Natural killer cell treated with Interleukin-12 subunit alpha and Interleukin-12 subunit beta and Interleukin-15 and Interleukin-18, amount 100 ng/mL, for 72 hours (primary cell): ENCODE data around the gene CDC42SE2. TPM values are rescaled to one million over a fixed set of nuclear protein-coding genes. Genes with fewer than 3 reads are reported as not detected.
"Not testable (repeated sequence)": the region's sequence is repeated elsewhere in the genome, so short reads cannot be mapped to it uniquely, and the experiment has no call there.

Experiments used
- ATAC-seq, 2 donors: fragments of 150-1000 bp; cut with Tn5 transposase in 1 of 2; sonication (Bioruptor Pico), chemical (Tn5 transposase) in 1 of 2; 2 replicates each; pipeline ENCODE4 v1.10.0; 2021
- DNase-seq: peaks from one replicate; pipeline ENCODE4 v3.0.0; 2022; ENCODE audit warnings: low spot score
- H3K27ac Mint-ChIP-seq, 2 donors: 1 replicate in 1 of 2; 2 replicates in 1 of 2; pipeline ENCODE4 v1.8.0; 2022; ENCODE audit warnings: mixed read lengths in 2 of 2, mild to moderate bottlenecking in 1 of 2, moderate library complexity in 1 of 2
- H3K27me3 Mint-ChIP-seq, 2 donors: 1 replicate in 1 of 2; 2 replicates in 1 of 2; pipeline ENCODE4 v1.8.0; 2022; ENCODE audit warnings: mixed read lengths in 2 of 2
- H3K36me3 Mint-ChIP-seq: one replicate; pipeline ENCODE4 v1.8.0; 2022; ENCODE audit warnings: mixed read lengths
- H3K4me1 Mint-ChIP-seq, 2 donors: 1 replicate in 1 of 2; 2 replicates in 1 of 2; pipeline ENCODE4 v1.8.0; 2022; ENCODE audit warnings: low read depth in 2 of 2, mixed read lengths in 2 of 2, mild to moderate bottlenecking in 1 of 2
- H3K4me3 Mint-ChIP-seq: one replicate; pipeline ENCODE4 v1.8.0; 2022; ENCODE audit warnings: mixed read lengths
- H3K9me3 Mint-ChIP-seq: 2 replicates; pipeline ENCODE4 v1.8.0; 2022; ENCODE audit warnings: mixed read lengths
- total RNA-seq, 2 donors: library from RNA; stranded (reverse); gene quantifications; one replicate each; pipeline ENCODE4 v1.2.3, GENCODE V29; 2022

Gene CDC42SE2
- total RNA-seq, 2 donors from 2014 or later, result 78.2 to 120 TPM

DNA sequence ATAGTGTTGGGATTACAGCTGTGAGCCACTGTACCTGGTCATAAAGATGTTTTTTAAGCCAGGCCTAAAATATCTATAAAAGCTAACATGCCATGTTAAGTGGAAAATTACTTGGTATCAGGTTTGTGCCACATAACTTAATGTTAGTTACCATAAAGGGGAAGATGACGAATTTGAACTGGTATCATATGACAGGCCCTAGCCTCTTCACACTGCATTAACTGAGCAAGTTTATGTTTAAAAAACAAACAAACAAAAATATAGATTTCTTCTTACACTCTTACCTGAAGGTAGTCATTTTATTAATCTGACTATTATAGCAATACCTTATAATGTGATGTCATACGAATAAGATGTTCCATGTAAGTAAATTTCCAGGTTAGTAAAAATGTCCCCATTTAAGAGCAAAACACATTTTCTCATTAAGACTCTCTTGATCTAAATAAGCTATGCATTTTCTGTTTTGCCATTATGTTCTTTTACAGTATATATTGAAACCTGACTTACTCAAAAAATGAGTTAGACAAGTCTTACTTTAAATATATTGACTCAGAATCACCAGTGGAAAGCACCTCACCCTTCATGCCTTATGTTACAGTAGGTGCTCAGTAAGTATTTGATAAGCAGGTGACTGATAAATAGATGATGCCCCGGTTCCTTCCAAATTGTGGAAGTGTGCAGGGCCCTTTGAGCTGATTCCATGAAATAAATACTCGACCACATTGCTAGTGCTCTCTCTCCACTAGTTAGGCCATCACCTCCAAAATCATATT is 125.4 kb downstream of the CDC42SE2 start:
- peak overlapping the region; percentile 42 for H3K4me3 Mint-ChIP-seq
- H3K9me3 Mint-ChIP-seq, result no peaks in the 10 kb centered on the region
- H3K36me3 Mint-ChIP-seq, result peaks cover 33% of the 10 kb centered on the region
- no peaks in the 10 kb centered on the region for H3K27me3 Mint-ChIP-seq
- peak overlapping the region; percentile 69 to 93 for H3K27ac Mint-ChIP-seq
- peaks cover 35 to 66% of the 10 kb centered on the region in 2 donors for H3K4me1 Mint-ChIP-seq
- peak in 1 of 2 donors; percentile 69 for ATAC-seq
- DNase-seq, result no peak

DNA sequence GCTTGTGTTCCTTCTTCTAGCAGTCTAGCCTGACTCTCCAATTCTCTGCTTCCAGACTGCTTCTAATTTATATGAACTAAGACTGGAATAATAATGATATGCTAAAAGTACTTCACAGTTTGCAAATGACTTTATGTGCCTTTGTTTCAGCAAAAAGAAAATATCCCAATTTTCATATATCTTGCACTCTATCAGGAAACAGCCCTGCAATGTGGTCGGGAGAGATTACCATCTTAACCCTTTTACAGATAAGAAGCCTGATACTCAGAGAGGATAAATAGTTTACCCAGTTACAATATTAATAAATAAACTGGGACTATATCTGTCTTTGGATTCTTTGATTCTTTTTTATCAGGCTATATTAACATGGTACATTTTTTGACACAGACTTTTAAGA is 126.0 kb downstream of the CDC42SE2 start:
- peak overlapping the region; percentile 69 to 93 for H3K27ac Mint-ChIP-seq
- peaks cover 33 to 64% of the 10 kb centered on the region in 2 donors for H3K4me1 Mint-ChIP-seq
- no peak for ATAC-seq
- peaks cover 34% of the 10 kb centered on the region for H3K36me3 Mint-ChIP-seq
- no peaks in the 10 kb centered on the region for H3K9me3 Mint-ChIP-seq
- DNase-seq, result no peak
- no peak overlapping the region for H3K4me3 Mint-ChIP-seq
- no peaks in the 10 kb centered on the region for H3K27me3 Mint-ChIP-seq

DNA sequence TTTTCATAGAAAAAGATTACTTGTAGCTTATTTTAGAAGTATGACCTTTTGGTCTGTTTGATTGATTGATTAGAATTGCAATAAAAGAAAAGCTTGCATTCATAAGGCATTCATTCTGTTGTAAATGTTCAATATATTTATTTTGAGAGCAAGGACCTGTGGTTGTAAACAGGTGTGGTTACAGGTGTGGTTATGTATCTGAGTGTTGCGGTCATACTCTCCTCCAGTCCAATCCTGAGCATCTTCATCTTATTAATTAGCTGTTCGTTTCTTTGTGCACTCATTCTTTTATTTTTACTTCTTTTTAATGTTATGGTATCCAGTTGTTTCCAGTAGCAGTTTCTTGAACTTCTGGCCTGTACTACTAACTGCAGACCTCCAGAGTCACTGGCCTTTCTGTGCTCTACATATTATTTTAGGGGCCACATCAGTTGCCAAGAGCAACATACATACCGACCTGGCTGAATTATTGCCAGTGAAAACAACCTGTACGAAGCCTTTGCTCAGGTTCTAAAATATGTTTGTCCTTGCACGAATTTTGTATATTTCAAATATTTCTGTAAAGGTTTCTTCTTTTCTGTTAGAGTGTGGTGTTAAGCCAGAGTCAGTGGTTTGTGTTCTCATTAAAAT is 128.7 kb downstream of the CDC42SE2 start:
- Mint-ChIP-seq H3K9me3 (no peaks in the 10 kb centered on the region), H3K36me3 (peaks cover 42% of the 10 kb centered on the region), H3K4me1 (peaks cover 47 to 71% of the 10 kb centered on the region in 2 donors), H3K27me3 (no peaks in the 10 kb centered on the region), H3K4me3 (no peak overlapping the region), H3K27ac (peak overlapping the region; percentile 86 to 93)
- DNase-seq (no peak), ATAC-seq (no peak)

DNA sequence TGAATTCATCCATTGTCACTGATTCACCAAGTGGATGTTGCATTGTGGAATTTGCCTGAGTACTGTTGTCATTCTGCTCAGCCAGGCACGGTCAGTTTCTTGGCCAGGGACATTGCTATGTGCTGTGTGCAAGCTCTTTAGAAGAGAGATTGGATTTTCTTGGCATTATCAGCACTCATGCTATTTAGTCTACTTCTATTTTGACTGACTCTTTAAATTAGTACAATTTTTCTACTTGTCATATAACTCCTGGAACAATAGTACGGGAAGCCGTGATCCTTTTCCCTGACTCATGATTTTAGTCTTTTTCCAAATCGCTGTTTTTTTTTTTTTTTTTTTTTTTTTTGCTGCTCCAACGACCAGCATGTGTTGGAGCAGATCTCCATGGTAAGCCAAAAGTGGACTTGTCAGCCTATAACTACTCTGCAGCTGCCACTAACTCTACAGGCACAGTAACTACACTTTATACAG is 129.7 kb downstream of the CDC42SE2 start:
- no peak for DNase-seq
- no peak for ATAC-seq
- peaks cover 50 to 75% of the 10 kb centered on the region in 2 donors for H3K4me1 Mint-ChIP-seq
- no peaks in the 10 kb centered on the region for H3K27me3 Mint-ChIP-seq
- H3K4me3 Mint-ChIP-seq, result peak overlapping the region; percentile 50
- peaks cover 48% of the 10 kb centered on the region for H3K36me3 Mint-ChIP-seq
- H3K27ac Mint-ChIP-seq, result peak overlapping the region; percentile 86 to 93
- no peaks in the 10 kb centered on the region for H3K9me3 Mint-ChIP-seq

DNA sequence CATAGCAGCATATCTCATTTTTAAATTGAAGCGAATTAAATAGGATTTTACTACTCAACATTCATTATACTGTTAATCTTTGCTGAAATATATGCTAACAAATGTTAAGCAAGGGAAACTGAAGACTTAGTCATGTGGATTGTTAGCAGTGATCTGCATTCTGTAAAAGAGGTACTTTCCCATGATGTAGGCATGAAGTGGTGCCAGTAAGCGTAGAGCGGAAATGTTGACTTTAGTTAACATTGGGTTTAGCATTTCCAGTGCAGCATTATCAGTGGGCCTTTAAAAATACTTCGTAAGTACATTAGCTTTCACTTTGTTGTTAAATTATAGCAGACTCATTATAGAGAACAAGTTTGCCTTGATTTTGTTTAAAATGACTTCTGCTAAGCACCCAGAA is 130.3 kb downstream of the CDC42SE2 start:
- Mint-ChIP-seq H3K9me3 (no peaks in the 10 kb centered on the region), H3K4me3 (peak overlapping the region; percentile 50), H3K4me1 (peaks cover 51 to 75% of the 10 kb centered on the region in 2 donors), H3K36me3 (peaks cover 52% of the 10 kb centered on the region), H3K27me3 (no peaks in the 10 kb centered on the region), H3K27ac (peak overlapping the region; percentile 86 to 93)
- DNase-seq, result peak; percentile 64
- peak; percentile 70 to 89 for ATAC-seq

DNA sequence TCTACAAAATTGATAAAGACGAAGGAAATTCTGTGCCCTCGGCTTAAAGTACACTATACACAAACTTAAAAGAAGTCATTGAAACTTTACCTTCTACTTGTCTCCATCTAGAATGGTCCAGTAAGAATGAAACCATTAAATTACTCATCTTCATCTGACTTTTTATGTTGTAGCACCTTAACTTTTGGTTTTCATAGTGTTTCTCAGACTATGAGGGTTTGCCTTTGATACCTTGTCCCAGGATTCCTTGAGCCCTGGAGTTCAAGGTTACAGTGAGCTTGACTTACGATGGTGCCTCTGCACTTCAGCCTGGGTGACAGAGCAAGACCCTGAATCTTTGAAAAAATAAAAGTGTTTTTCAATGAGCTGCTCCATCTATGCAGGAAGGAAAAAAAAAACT is 132.2 kb downstream of the CDC42SE2 start:
- Mint-ChIP-seq H3K27me3 (no peaks in the 10 kb centered on the region), H3K9me3 (peaks cover 3% of the 10 kb centered on the region), H3K4me1 (peaks cover 48 to 68% of the 10 kb centered on the region in 2 donors), H3K27ac (peak overlapping the region; percentile 86 to 93), H3K36me3 (peaks cover 51% of the 10 kb centered on the region), H3K4me3 (peak overlapping the region; percentile 63)
- no peak for DNase-seq
- peak; percentile 79 to 86 for ATAC-seq

DNA sequence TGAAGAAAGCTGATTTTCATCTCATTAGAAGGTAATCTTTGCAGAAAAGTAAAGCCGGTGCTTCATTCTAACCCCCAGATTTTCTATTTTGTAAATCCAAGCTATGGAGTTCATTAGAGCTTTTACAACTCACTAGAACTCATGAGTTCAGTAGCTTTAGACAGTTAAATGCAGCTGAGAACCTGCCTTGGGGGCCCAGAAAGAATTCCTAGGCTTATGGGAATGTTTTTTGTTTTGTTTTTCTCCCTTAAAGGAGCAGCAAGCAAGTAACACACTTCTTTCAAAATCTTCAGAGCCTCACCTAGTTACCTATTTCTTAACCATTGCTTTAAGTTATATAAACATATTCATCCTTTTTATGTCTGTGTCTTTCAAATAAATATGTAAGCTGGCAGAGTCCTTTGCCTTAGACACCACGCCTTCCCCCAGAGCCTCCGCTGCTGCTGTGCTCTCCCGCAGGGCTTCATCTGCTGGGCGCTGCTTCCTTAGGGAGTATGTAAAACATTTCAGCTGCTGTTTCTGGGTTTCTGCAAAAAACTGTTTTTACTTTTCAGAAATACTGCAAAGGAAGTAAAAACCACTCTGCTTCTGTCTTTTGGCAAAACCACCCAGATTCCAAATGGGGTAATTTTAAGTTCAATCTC is 132.9 kb downstream of the CDC42SE2 start:
- Mint-ChIP-seq H3K9me3 (peaks cover 3% of the 10 kb centered on the region), H3K4me3 (peak overlapping the region; percentile 63), H3K27me3 (no peaks in the 10 kb centered on the region), H3K4me1 (peaks cover 48 to 68% of the 10 kb centered on the region in 2 donors), H3K27ac (peak overlapping the region; percentile 86 to 93), H3K36me3 (peaks cover 53% of the 10 kb centered on the region)
- ATAC-seq, result no peak
- no peak for DNase-seq

DNA sequence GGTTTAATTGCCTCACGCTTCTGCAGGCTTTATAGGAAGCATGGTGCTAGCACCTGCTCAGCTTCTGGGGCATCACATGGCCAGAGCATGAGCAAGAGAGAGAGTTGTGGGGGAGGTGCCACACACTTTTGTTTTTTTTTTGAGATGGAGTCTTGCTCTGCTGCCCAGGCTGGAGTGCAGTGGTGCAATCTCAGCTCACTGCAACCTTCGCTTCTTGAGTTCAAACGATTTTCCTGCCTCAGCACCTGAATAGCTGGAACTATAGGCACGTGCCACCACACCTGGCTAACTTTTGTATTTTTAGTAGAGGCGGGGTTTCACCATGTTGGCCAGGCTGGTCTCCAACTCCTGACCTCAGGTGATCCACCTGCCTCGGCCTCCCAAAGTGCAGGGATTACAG is 135.2 kb downstream of the CDC42SE2 start:
- Mint-ChIP-seq H3K27ac (peak overlapping the region; percentile 48 to 93), H3K36me3 (peaks cover 54% of the 10 kb centered on the region), H3K4me1 (peaks cover 41 to 47% of the 10 kb centered on the region in 2 donors)
- not testable (repeated sequence) for H3K9me3 Mint-ChIP-seq, H3K4me3 Mint-ChIP-seq, ATAC-seq, DNase-seq, H3K27me3 Mint-ChIP-seq

DNA sequence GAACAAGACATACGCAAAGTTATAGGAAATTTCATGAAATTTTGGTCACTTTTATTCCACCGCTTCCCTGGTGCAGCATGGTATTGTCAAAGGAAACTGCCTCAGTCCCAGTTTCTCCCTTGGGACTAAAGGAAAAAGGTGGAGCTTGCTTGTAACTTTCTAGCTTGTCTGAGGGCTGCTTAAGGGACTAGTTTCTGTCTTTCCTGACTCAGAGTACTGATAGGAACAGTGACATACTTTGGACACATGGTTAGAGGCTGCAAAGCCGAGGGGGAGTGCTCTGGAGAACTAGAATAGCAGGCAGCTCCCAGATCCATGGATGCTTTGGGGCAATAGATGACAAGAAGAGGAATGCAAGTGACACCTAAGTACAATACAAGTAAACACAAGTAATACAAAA is 136.7 kb downstream of the CDC42SE2 start:
- Mint-ChIP-seq H3K27me3 (no peaks in the 10 kb centered on the region), H3K4me3 (no peak overlapping the region), H3K36me3 (peaks cover 46% of the 10 kb centered on the region), H3K4me1 (peaks cover 34 to 37% of the 10 kb centered on the region in 2 donors), H3K27ac (peak overlapping the region; percentile 47 to 57), H3K9me3 (peaks cover 10% of the 10 kb centered on the region)
- no peak for ATAC-seq
- no peak for DNase-seq

DNA sequence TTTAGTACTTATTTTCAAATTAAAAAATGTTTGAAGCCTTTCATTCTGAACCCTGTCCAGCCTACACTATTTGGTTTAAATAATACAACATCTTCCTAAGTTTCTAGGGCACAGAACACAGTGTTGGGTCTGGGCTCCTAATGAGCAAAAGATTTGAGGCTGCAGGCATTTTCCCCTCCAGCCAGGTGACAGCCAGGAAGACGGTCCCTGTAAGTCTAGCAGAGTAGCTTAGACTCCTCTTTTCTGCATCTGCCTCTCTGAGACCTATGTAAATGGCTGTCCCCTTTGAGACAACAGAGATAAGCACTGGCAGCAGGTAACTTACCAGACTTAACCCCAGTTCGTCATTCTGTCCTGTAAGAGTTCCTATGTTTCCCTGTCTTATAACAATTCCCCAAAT is 141.8 kb downstream of the CDC42SE2 start:
- Mint-ChIP-seq H3K36me3 (peaks cover 41% of the 10 kb centered on the region), H3K9me3 (peaks cover 8% of the 10 kb centered on the region), H3K4me1 (peaks cover 9 to 30% of the 10 kb centered on the region in 2 donors), H3K4me3 (peak overlapping the region; percentile 40), H3K27ac (peak overlapping the region; percentile 67 to 87), H3K27me3 (no peaks in the 10 kb centered on the region)
- no peak for DNase-seq
- peak in 1 of 2 donors; percentile 44 for ATAC-seq

DNA sequence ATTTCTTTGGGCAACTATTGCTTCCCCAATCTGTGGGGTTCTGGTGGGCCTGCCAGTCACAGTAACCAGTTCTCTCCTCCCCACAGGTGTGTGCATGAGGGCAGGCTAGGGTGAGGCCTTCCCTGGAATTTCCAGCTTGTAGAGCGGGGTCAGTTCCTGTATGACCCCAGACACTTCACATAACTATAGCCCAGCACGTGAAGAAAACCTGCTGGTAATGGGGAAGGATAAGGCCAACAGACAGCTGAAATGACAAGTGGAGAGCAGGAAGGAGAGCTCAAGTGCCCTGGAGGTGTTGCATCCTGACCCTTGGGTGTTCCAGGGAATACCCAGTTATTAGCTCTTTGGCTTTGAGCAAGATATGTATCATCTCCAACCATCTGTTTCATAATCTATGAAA is 142.2 kb downstream of the CDC42SE2 start:
- peaks cover 6% of the 10 kb centered on the region for H3K9me3 Mint-ChIP-seq
- DNase-seq, result no peak
- peaks cover 5 to 27% of the 10 kb centered on the region in 2 donors for H3K4me1 Mint-ChIP-seq
- peak overlapping the region; percentile 67 to 87 for H3K27ac Mint-ChIP-seq
- peaks cover 38% of the 10 kb centered on the region for H3K36me3 Mint-ChIP-seq
- peak overlapping the region; percentile 40 for H3K4me3 Mint-ChIP-seq
- peak; percentile 36 to 37 for ATAC-seq
- no peaks in the 10 kb centered on the region for H3K27me3 Mint-ChIP-seq

DNA sequence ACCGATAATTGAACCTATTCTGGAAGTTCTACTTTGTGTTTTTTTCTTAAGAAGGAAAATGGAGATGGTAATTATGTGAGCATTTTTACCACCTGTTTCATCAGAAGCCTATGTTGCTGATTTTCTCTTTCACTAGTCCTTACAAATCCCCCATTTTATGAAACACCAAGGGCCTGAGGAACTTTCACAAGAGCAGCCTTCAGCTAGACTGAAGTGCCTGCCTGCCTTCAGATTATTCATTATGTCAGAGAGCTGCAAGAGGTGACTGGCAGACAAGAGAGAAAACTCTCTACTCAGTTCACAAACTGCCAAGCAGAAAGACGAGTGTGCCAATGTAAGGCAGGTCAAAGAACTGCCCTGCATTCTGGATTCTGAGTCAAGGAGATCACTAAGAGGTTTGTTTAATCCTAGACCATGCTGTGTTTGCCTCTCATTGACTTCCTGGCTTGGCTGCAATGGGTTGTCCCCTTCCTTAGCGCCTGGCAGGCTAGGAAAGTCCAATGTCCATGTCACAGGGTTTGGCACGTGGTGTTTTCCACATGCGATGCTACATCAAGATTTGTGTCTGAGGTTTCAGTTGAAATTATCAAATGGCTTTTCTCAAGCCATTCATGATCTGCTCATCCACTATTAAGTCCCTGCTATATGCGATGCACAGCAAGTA is 143.3 kb downstream of the CDC42SE2 start:
- ATAC-seq, result peak; percentile 59 to 61
- Mint-ChIP-seq H3K4me1 (peaks cover 5 to 26% of the 10 kb centered on the region in 2 donors), H3K9me3 (peaks cover 3% of the 10 kb centered on the region), H3K4me3 (no peak overlapping the region), H3K36me3 (peaks cover 33% of the 10 kb centered on the region), H3K27ac (peak overlapping the region; percentile 67 to 87), H3K27me3 (no peaks in the 10 kb centered on the region)
- DNase-seq, result no peak
